GM21723 (cell line): ENCODE data around the gene SLC38A11.

Experiments used
- ATAC-seq: cut with Tn5 transposase; IDR thresholded peaks from one replicate; pipeline ENCODE4 v1.9.1; 2021; ENCODE audit warnings: mild to moderate bottlenecking, moderate library complexity; ENCODE audit not compliant: unreplicated experiment

The SLC38A11 gene

GRCh38 chr2:164846276-164846675, 109.0 kb downstream of the SLC38A11 start:
- ATAC-seq: no peak
